Cardiac septum (tissue), 1 donor: ENCODE measurements around the gene RRAGB. TPM values are rescaled to one million over a fixed set of nuclear protein-coding genes. Genes with fewer than 3 reads are reported as not detected.
"Not testable (repeated sequence)": the region's sequence is repeated elsewhere in the genome, so short reads cannot be mapped to it uniquely, and the experiment has no call there.

Experiments
- DNase-seq: peaks from one replicate; pipeline ENCODE4 v3.0.0-alpha.2; 2020; ENCODE audit warnings: low spot score
- intact Hi-C: fragments of 100-400 bp; cut with DNase I; formaldehyde crosslinking; loops from one replicate; pipeline ENCODE4 v1.14.0; 2022
- total RNA-seq: library from RNA; stranded (reverse); fragmentation: NEBNext Ultra II Directional; extraction: Animal tissue kit (Norgen Biotek cat#: 25700); gene quantifications from one replicate; pipeline ENCODE4 v1.2.1, GENCODE V29; 2021
- donor health status: DM: no; HTN: no; CAD: no.

RRAGB gene
- total RNA-seq, 1 donor from 2014 or later: 11.9 TPM

- no peak for DNase-seq
- intact Hi-C loops: no loop called here
Measured at GRCh38 chrX:55754861-55755294, 37.3 kb downstream of the RRAGB start.

- no peak for DNase-seq
- intact Hi-C loops: no loop called here
Measured at GRCh38 chrX:55758033-55758432, 40.5 kb downstream of the RRAGB start.

- DNase-seq: no peak
- intact Hi-C loops: no loop called here
Measured at GRCh38 chrX:55759478-55759877, 41.9 kb downstream of the RRAGB start.

- DNase-seq: no peak
- intact Hi-C loops: no loop called here
Measured at GRCh38 chrX:55767100-55767499, 49.6 kb downstream of the RRAGB start.

GRCh38 chrX:55774419-55774818, 56.9 kb downstream of the RRAGB start:
- intact Hi-C loops, DNase-seq: not testable (repeated sequence)

- intact Hi-C loops: no loop called here
- DNase-seq: no peak
Measured at GRCh38 chrX:55777596-55777995, 60.0 kb downstream of the RRAGB start.

GRCh38 chrX:55778322-55778721, 60.8 kb downstream of the RRAGB start:
- intact Hi-C loops: no loop called here

GRCh38 chrX:55783723-55784122, 66.2 kb downstream of the RRAGB start:
- intact Hi-C loops: no loop called here

More at GRCh38 chrX:55778322-55778721, 60.8 kb downstream of the RRAGB start:
- no peak for DNase-seq

GRCh38 chrX:55787063-55787462, 69.5 kb downstream of the RRAGB start:
- intact Hi-C loops: no loop called here
- no peak for DNase-seq

More at GRCh38 chrX:55783723-55784122, 66.2 kb downstream of the RRAGB start:
- DNase-seq: no peak

- intact Hi-C loops: no loop called here
Measured at GRCh38 chrX:55787727-55788126, 70.2 kb downstream of the RRAGB start.

GRCh38 chrX:55794405-55794804, 76.9 kb downstream of the RRAGB start:
- DNase-seq: no peak
- intact Hi-C loops: no loop called here

More at GRCh38 chrX:55787727-55788126, 70.2 kb downstream of the RRAGB start:
- DNase-seq: no peak

- intact Hi-C loops: no loop called here
Measured at GRCh38 chrX:55796496-55796895, 78.9 kb downstream of the RRAGB start.

GRCh38 chrX:55801811-55802210, 84.3 kb downstream of the RRAGB start:
- DNase-seq: no peak
- intact Hi-C loops: no loop called here

More at GRCh38 chrX:55796496-55796895, 78.9 kb downstream of the RRAGB start:
- DNase-seq: no peak

Other genes starting within 250 kb of the RRAGB start
- 2.1 TPM for gene USP51, start 227.9 kb upstream of the RRAGB start, total RNA-seq
- not detected for gene FOXR2, start 94.3 kb upstream of the RRAGB start, total RNA-seq